Activated CD8-positive, alpha-beta memory T cell treated with anti-CD3 and anti-CD28 coated beads for 48 hours (primary cell): Measurements from ENCODE around the gene EPHA7.

Source experiments
- DNase-seq, 3 experiments: peaks; one replicate each; pipeline ENCODE4 v3.0.0-alpha.2; 2020; ENCODE audit warnings: low read depth in 2 of 3, low spot score in 2 of 3

The EPHA7 gene

DNA sequence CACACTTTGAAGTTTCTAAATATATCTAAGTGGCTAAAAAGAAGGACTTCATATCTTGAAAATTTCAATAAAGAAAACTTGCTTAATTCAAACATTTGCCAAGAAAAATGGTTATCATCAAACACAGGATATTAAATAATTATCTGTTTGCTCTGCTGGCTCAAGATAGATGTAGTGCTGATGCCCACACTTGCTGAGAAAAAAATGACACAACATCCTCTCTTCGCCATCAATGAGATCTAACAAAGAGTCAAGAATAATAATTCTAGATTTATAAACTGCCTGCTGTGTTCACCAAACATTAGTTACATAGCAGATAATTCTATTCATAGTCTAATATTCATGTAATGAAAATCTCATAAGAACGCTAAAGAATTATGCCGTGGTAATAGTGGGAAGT is 93.6 kb downstream of the EPHA7 start:
- DNase-seq, result no peak

DNA sequence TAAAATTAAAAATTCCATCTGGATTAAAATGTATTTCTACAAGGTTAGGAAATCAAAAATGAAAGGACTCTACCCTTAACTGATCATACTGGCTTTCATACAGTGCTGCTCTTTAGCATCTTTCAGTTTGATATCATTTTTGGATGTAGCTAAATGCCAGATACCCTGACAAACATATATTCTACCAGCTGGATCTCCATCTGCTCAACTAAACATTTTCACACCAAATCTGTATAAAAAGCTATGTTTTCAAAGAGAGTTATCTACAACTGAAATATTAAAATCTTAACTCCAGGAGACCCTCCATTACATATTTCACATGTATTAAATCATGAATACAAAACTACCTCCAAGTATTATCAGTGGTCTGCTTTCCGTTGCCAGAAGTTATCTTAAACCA is 95.7 kb downstream of the EPHA7 start:
- no peak for DNase-seq

DNA sequence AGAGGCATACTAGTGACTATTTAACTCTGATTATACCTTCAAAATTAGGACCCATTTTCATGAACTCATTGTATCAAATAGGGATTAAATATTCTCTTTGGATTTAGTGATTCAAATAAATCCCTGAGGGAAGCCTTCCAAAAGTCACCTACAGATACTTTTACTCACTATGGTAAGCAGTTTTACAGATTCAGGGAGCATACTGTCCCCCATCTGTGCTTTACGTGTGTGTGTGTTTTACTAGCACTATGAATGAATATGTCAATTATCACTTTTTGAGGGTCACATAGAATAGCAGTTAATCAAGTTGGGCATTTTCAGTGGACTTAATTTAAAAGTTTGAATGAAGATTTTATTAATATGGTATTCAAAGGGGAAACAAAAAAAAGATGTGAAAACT is 96.7 kb downstream of the EPHA7 start:
- DNase-seq, result no peak

DNA sequence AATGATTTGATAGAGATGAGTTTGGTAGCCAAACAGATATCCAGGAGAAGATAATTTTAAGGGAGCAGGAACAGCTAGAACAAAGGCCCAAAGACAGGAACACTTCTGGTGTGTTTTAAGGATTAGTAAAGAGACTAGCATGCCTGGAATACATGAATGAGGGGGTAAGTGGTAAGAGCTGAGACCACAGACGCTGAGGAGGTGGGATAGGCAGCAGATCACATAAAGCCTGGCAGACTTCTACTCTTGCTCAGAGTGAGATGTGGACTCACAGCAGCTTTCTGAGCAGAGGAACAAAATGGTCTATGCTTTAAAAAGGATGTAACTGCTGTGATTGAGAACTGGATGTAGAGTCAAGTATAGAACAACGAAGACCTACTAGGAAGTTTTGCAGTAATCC is 100.1 kb downstream of the EPHA7 start:
- no peak for DNase-seq

DNA sequence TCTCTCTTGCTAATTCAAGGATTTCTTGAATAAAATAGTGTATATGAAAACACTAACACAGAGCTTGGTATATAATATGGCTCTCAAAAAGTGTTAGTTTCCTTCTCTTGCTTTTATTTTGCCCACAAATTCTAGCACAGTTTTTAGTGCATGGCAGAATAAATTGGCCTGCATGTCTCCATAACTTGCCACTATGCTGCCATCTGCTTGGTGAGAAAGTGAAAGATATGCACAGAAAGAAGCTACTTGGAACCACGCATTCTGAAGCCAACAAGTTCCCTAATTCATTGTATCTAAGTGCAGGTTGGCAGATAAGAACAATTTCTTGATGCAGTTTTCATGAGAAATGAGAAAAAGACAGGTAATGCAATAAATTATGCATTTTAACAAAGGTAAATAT is 101.2 kb downstream of the EPHA7 start:
- no peak for DNase-seq

DNA sequence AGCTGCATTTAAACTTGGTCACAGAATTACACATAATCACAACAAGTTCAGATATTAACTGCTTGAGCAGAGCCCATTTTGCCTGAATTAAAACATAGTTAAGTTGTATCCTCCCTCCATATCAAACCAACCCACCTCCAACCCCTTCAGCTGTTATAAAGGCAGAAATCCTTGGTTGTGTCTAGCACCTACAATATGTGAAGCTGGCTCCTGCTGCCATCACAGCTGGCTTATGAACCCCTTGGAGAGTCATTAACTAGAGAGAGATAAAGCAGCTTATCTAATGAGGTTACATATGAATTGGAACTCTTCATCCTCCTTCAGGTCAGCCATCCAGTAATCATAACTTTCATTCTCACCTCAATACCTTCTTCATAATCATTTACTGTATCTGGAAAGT is 101.8 kb downstream of the EPHA7 start:
- no peak for DNase-seq

DNA sequence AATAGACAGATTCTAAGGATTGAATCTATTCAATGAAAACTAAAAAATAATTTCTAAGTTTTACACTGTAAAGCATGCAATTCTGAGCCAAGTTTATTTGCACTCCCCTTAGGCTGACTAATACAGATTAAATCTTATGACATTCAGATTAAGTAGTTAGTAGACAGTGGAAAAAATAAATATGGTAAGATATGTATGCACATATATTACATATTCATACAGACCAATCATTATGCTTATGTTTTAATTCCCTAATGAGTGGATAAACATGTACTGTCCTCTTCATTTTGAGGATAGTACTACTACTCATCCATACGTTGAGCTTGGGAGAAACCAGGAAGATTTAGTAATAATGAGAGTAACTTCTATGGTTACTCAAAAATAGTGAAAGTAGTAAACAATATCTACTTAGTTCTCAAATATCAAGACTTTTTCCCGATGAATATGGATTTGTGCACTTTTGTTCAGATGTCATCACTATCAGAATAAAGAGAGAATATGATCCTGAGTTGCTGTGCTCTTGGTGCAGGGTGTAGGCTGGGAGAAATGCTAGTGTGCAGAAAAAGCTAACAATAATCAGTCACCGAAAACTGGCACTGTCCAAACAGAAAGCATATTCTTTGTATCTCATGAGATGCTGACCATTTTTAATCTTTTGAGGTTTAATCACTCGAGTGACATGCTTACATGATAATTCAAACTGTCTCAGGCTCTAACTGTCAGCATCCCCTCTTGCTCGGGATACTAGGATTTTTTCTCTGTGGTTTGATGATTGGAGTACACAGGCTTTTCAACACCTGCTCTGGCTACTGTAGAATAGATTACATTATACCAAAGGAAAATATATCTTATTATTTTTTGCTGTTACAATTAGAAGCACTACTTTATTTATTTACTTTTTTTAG is 111.6 kb downstream of the EPHA7 start:
- no peak for DNase-seq

DNA sequence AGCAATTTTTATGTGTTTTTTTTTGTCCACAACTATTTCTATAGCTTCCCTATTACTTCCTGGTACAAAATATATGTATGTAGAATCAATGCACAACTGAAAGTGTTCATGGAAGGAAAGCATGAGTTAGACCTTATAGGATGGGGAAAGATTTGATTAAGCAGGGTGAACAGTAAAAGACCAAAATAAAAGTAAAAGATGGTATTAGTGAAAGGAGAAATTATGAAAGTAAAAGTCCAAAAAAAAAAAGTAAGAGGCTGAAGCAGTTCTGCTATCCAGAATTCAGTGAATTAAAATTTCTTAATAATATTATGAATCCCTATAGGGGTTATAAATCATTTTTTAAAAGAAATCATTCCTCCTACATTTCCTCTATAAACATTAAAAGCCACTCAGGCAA is 114.3 kb downstream of the EPHA7 start:
- DNase-seq, result no peak

DNA sequence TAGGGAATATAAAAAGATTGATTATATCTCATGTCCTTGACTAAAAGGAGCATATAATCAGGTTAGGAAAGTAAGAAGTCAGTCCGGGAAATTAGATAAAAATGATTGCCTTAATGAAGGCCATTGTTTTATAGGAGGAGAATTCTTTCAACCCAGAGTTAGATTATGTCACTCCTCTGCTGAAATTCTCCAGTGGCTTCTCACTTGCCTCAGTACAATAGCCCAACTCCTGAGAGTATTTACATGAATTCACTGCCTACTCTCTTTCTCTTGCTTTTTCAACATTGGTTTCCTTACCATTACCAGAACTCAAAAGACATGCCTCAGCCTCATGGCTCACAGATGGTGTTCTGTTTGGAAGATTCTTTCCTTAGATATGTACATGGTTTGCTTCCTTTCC is 114.9 kb downstream of the EPHA7 start:
- DNase-seq, result no peak

DNA sequence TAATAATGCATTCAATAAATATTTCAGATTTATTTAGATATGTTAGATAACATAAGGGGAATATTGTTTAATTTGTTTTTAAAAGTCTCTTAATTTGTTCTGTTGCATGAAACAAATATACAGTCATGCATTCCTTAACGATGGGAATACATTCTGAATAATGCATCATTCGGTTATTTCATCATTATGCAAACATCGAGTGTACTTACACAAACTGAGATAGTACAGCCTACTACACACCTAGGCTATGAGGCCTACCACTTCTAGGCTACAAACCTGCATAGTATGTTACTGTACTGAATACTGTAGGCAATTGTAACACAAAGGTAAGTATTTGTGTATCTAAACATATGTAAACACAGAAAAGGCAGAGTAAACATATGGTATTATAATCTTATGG is 118.7 kb downstream of the EPHA7 start:
- no peak for DNase-seq

DNA sequence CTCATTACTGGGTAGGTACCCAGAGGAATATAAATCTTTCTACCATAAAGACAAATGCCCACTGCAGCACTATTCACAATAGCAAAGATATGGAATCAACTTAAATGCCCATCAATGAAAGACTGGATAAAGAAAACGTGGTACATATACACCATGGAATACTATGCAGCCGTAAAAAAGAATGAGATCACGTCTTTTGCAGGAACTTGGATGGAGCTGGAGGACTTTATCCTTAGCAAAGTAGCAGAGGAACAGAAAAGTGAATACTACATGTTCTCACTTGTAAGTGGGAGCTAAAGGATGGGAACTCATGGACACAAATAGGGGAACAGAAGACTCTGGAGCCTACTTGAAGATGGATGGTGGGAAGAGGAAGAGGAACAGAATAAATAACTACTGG is 119.7 kb downstream of the EPHA7 start:
- no peak for DNase-seq

DNA sequence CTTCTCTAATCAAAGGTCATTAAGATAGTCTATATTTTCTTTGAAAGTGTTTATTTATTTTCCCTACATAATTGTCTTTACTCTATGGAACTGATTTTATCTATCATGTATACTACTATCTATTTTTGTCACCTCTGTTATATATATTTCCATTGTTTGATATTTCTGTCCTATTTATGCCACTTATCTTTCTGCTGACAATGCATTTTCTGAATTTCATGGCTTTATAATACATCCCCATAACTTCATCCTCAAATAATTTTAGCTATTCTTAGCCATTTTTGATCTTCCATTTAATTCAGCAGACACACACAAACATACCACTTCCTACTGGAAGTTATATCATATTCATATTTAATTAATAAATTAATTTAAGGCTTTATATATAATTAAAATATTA is 123.7 kb downstream of the EPHA7 start:
- DNase-seq, result no peak

DNA sequence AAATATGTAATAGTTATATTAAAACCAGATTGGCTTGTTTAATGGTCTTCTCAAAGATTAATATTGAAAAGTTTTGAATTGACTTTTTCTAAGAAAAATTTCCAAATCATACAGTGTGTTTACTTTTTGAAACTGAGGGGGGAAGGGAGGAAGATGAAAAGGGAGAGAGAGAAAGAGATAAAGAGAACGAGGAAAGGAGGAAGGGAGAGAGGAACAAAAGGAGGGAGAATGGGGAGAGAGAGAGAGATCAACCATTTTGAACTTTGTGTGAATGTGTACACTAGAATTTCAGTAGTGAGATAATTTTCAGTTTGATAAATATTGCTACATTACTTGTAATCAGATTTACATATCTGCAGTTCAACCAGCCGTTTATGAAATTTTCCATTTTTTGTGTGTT is 124.5 kb downstream of the EPHA7 start:
- no peak for DNase-seq

DNA sequence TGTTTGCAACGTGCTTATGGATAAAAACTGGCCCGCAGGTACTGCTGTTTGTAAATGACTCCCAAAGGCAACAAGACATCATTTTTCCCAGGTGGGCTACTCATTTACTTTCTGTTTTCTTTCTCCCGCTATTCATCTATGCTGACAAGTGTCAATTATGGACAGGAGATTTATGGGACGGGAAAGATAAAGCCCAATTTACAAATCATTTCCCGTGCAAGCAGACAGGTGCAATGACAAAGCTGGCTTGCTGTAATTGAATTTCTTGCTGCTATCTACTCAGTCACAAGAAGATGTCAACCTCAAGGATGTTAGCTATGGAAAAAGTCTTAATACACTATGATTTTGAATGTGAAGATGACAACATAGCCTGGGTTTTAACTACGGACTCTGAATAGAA is 125.5 kb downstream of the EPHA7 start:
- no peak for DNase-seq

DNA sequence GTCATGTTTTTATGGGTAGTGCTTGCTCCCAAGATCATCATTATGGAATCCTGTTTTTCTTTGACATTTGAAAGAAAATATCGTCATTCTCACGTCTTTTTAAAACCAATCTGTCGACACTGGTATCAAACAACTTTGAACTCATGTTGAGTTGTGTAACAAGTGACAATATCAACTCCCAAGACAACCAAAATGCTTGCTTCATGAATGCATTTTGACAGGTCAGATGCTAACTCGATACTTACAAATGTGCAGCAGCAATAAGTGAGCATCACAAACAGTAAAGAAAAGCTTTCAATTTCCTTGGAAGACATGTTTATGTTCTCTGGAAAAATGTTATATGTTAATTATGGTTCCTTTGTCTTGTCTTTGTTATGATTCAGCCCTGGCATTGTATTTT is 125.9 kb downstream of the EPHA7 start:
- no peak for DNase-seq

DNA sequence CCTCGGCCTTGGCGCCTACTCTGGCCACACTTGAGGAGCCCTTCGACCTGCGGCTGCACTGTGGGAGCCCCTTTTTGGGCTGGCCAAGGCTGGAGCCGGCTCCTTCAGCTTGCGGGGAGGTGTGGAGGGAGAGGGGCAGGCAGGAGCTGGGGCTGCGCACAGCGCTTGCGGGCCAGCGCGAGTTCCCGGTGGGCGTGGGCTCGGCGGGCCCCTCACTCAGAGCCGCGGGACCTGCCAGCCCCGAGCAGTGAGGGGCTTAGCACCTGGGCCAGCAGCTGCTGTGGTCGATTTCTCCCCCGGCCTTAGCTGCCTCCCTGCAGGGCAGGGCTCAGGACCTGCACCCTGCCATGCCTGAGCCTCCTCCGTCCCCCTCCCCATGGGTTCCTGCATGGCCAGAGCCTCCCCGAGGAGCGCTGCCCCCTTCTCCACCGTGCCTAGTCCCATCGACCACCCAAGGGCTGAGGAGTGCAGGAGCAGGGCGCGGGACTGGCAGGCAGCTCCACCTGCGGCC is 136.8 kb downstream of the EPHA7 start:
- no peak for DNase-seq

DNA sequence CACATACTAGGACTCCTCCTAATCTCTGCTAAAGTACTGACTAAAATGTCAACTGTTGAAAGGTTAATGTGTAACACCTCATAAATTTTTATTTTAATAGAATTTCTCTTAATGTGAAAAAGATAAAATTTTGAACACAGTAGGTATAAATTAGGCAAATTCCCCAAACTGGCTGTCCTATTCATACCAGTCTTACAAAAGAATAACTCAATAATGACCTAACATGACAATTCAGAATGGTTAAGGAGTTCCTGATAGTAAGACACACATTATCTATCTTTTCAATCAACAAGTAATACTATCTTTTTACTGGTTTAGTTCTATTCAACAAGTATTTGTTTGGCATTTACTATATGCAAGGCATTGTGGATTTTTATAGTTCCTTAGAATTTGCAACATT is 141.1 kb downstream of the EPHA7 start:
- no peak for DNase-seq

DNA sequence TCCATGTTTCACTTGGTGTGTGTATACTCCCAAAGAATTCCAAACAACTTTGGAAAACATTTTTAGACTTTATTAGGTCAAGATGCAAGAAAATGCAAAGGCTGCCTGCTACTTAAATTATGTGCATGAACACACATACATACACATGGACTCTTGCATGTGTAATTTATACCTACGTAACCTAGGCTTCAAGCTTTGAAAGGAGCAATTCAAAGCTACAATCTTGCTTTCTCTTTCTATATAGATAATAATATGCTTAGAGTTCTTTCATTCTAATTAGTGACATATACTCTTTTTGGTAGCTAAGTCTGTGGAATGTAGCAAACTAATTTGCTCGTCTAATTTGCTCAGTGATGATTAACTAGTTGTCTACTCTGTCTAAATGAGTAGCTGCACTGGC is 146.5 kb downstream of the EPHA7 start:
- no peak for DNase-seq

DNA sequence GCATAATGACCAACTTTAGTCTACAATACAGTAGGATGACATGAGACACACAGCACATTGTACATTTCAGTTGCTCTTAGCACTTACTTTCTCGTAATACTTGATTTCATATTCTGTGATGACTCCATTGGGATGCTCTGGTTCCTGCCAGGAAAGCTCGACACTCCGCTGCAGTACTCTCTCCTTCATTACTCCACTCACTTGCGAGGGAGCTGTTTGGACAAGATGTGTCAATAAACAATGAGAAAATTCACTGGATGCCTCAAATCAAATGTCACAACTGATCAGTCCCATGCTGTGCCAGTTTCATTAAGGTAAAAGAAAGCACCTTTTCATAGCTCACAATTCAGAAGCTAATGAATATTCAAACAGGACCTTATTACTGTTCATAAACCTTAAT is 147.1 kb downstream of the EPHA7 start:
- no peak for DNase-seq

DNA sequence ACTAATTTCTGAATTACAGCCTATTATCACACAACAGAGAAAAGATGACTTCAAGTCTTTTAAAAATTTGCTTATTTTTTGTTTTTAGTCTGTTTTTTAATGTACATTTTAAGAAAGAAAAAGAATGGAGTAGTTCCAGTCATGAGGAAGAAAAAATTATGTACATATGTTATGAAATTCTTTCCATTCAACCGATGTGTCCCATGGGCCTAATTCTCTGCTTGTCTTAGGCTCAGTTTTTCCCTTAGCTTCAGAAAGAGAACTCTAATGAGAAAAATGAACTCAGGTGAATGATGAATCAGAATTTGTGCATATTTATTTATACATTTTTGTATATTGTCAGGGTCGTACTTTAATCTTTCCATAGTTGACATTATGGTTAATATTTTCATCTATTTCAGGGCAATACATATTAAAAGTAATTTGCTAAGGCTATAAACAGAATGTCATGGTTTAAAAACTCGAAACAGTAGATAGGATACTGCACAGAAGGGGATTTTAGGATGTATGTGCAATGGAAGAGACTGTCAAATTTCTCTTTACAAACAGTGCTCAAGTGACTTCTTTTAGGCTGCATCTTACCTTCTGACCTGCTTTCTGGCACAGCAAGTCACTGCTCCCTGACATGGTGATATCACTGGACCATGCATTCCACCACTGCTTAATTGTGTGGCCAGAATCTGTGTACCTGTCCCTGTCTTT is 153.1 kb downstream of the EPHA7 start:
- no peak for DNase-seq

DNA sequence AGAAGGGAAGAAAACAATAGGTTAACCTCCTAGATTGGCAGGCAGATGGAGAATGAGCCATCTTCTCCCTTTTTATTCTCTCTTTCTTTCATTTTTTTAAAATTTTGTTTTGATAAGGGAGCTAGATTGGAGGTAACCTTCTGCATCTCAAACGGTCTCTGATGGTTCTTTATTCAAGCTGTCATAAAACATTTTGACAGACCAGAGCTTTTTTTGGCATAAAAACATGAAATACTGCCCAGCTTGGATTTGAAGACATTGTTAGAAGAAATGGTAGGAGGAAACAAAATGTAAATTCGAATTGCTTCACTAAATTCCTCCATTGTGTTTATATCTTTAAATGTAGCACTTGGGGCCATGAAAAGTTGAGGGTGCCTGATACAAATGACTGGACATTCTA is 158.5 kb downstream of the EPHA7 start:
- DNase-seq, result no peak

DNA sequence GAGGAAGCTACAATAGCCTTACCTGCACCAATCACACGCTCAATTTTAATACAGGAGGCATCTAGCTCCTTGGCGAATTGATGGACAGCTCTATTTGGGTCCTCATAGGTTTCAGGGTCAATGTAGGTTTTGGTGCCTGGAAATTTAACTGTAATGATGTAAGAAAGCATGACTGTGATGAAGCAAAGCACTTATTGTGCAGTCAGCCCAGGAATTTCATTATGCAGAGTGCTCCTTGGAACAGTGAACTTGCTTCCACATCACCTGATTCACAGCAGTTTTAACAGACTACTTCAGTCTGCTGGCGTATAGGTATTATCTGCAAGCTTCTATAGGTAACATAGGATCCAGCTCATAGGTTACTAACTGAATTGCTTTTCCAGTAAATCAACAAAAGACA is 160.0 kb downstream of the EPHA7 start:
- no peak for DNase-seq

DNA sequence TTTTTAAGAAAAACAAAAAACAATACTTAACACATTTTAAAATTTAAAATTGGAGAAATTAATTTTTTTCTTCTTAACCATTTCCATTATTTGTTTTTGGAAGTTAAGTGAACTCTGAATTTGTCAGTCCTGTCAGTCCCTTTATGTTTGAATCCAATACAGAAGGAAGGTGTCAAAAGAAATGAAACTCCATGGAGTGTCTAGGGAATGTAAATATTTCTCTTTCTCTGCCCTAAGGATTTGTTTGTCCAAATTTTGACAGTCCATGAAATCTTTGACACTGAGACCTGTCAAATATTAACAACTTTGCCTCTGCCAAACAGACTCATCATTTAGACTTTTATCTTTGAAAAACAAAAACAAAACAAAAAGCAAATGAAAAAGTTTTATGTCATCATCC is 166.4 kb downstream of the EPHA7 start:
- DNase-seq, result no peak
